ENCODE data around the gene C5AR1.

The C5AR1 gene

GRCh38 chr19:47331490-47331889 is 21.8 kb downstream of the C5AR1 start:
- TF ChIP-seq REST (IDR thresholded peaks at IDR 0.05; ENCODE audit: low read depth): no peak
- no peak for TF ChIP-seq TEAD4 (IDR thresholded peaks at IDR 0.05)
- no peak for TF ChIP-seq EGR1 (IDR thresholded peaks at IDR 0.05)

- TF ChIP-seq, protein P1, sequence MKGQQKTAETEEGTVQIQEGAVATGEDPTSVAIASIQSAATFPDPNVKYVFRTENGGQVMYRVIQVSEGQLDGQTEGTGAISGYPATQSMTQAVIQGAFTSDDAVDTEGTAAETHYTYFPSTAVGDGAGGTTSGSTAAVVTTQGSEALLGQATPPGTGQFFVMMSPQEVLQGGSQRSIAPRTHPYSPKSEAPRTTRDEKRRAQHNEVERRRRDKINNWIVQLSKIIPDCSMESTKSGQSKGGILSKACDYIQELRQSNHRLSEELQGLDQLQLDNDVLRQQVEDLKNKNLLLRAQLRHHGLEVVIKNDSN (IDR thresholded peaks at IDR 0.05): no peak
- TF ChIP-seq FOXM1 (IDR thresholded peaks at IDR 0.05; ENCODE audit: borderline replicate concordance, low read depth) (no peak), ZBTB7A (IDR thresholded peaks at IDR 0.05; ENCODE audit: low read depth) (no peak), REST (IDR thresholded peaks at IDR 0.05; ENCODE audit: low read depth) (no peak), EP300 (IDR thresholded peaks at IDR 0.05; ENCODE audit: borderline replicate concordance) (no peak)
Measured at GRCh38 chr19:47331931-47332547, 22.4 kb downstream of the C5AR1 start, which contains the start of gene C5AR2. C5AR2 (plus strand) TSS chr19:47332175; CDS start chr19:47340800, 8,625 bp downstream.

GRCh38 chr19:47339196-47339880 is 29.7 kb downstream of the C5AR1 start:
- no peak for TF ChIP-seq TCF12 (IDR thresholded peaks at IDR 0.05; ENCODE audit: low read depth)

GRCh38 chr19:47340477-47341208 is 31.0 kb downstream of the C5AR1 start:
- TF ChIP-seq YY1 (IDR thresholded peaks at IDR 0.05; ENCODE audit: low read depth) (no peak), RAD21 (IDR thresholded peaks at IDR 0.05; ENCODE audit: low read depth) (no peak), REST (IDR thresholded peaks at IDR 0.05; ENCODE audit: low read depth) (no peak), EGR1 (IDR thresholded peaks at IDR 0.05) (no peak), TEAD4 (IDR thresholded peaks at IDR 0.05) (no peak), CEBPB (IDR thresholded peaks at IDR 0.05) (no peak), TAF1 (IDR thresholded peaks at IDR 0.05; ENCODE audit: low read depth) (no peak), CREB1 (IDR thresholded peaks at IDR 0.05; ENCODE audit: low read depth) (no peak), ZBTB7A (IDR thresholded peaks at IDR 0.05; ENCODE audit: low read depth) (no peak), NFIC (IDR thresholded peaks at IDR 0.05) (no peak), FOXM1 (IDR thresholded peaks at IDR 0.05; ENCODE audit: borderline replicate concordance, low read depth) (no peak), MAX (IDR thresholded peaks at IDR 0.05) (no peak), TCF12 (IDR thresholded peaks at IDR 0.05; ENCODE audit: low read depth) (no peak)
- TF ChIP-seq, protein P1 (IDR thresholded peaks at IDR 0.05): no peak

GRCh38 chr19:47341734-47342133 is 32.1 kb downstream of the C5AR1 start:
- TF ChIP-seq CEBPB (IDR thresholded peaks at IDR 0.05) (no peak), MAX (IDR thresholded peaks at IDR 0.05) (no peak), FOXM1 (IDR thresholded peaks at IDR 0.05; ENCODE audit: borderline replicate concordance, low read depth) (no peak), TCF12 (IDR thresholded peaks at IDR 0.05; ENCODE audit: low read depth) (no peak), YY1 (IDR thresholded peaks at IDR 0.05; ENCODE audit: low read depth) (no peak), CREB1 (IDR thresholded peaks at IDR 0.05; ENCODE audit: low read depth) (no peak), TEAD4 (IDR thresholded peaks at IDR 0.05) (no peak), NFIC (IDR thresholded peaks at IDR 0.05) (no peak), TAF1 (IDR thresholded peaks at IDR 0.05; ENCODE audit: low read depth) (no peak), ZBTB7A (IDR thresholded peaks at IDR 0.05; ENCODE audit: low read depth) (no peak), EGR1 (IDR thresholded peaks at IDR 0.05) (no peak)
- TF ChIP-seq, protein P1 (IDR thresholded peaks at IDR 0.05): no peak
